IMR-90 (cell line): ENCODE results near the gene SIX5. TPM values are rescaled to one million over a fixed set of nuclear protein-coding genes. Genes with fewer than 3 reads are reported as not detected.

Source experiments
- ATAC-seq: fragments of 200-7000 bp; cut with Tn5 transposase; 2 replicates; pipeline ENCODE4 v1.9.1; 2020; ENCODE audit warnings: low read depth, mild to moderate bottlenecking, moderate library complexity
- BruUV-seq: library from RNA; stranded (reverse); fragments of 400-500 nt; replicated peaks from 2 replicates; lab custom pipeline; 2021; lab: Mats Ljungman, UMichigan
- CTCF ChIA-PET: fragments of 300-600 bp; formaldehyde crosslinking; extraction: SDS; loops from one replicate; lab custom pipeline; 2021; ENCODE audit warnings: antibody characterized with exemption; lab: Yijun Ruan, JAX
- POLR2A ChIA-PET: fragments of 300-600 bp; sonication (Branson Sonifier 250); formaldehyde crosslinking; loops from one replicate; lab custom pipeline; 2022; ENCODE audit warnings: antibody characterized with exemption; ENCODE audit not compliant: unreplicated experiment; lab: Charles Lee
- DNase-seq: peaks from one replicate; pipeline ENCODE4 v3.0.0; 2013
- H2AFZ ChIP-seq: replicated peaks from 2 replicates; pipeline ENCODE3; 2013; ENCODE audit warnings: low read length, mild to moderate bottlenecking; ENCODE audit not compliant: poor library complexity
- H2AK5ac ChIP-seq: 2 replicates; pipeline ENCODE4 v1.6.1; 2013; ENCODE audit warnings: low read depth, low read length, inconsistent platforms
- H2AK9ac ChIP-seq: replicated peaks from 2 replicates; pipeline ENCODE3; 2013; ENCODE audit warnings: mild to moderate bottlenecking, low read depth, low read length, moderate library complexity; ENCODE audit not compliant: poor library complexity
- H2BK120ac ChIP-seq: 2 replicates; pipeline ENCODE4 v1.6.1; 2013; ENCODE audit warnings: low read depth, low read length, inconsistent platforms
- H2BK15ac ChIP-seq: 3 replicates; pipeline ENCODE4 v1.6.1; 2013; ENCODE audit warnings: low read depth, low read length, inconsistent platforms
- H2BK20ac ChIP-seq: 2 replicates; pipeline ENCODE4 v1.6.1; 2013; ENCODE audit warnings: low read depth, mild to moderate bottlenecking, inconsistent platforms, low read length, moderate library complexity
- H2BK5ac ChIP-seq: 2 replicates; pipeline ENCODE4 v1.6.1; 2013; ENCODE audit warnings: mild to moderate bottlenecking, low read depth, low read length, inconsistent platforms; ENCODE audit not compliant: poor library complexity, severe bottlenecking
- H3K14ac ChIP-seq: replicated peaks from 2 replicates; pipeline ENCODE4 v1.6.1; 2013; ENCODE audit warnings: low read depth, low read length, inconsistent platforms
- H3K18ac ChIP-seq: 2 replicates; pipeline ENCODE4 v1.6.1; 2013; ENCODE audit warnings: low read depth, low read length, control low read depth
- H3K23ac ChIP-seq: 2 replicates; pipeline ENCODE4 v1.6.1; 2013; ENCODE audit warnings: low read depth, low read length, inconsistent platforms
- H3K27ac ChIP-seq: 2 replicates; pipeline ENCODE4 v1.5.1; 2013; ENCODE audit warnings: mild to moderate bottlenecking, control low read depth, low read length; ENCODE audit not compliant: insufficient read depth
- H3K27me3 ChIP-seq: 2 replicates; pipeline ENCODE4 v1.6.1; 2013; ENCODE audit warnings: low read length; ENCODE audit not compliant: control insufficient read depth, insufficient read depth
- H3K36me3 ChIP-seq: 2 replicates; pipeline ENCODE4 v1.6.1; 2013; ENCODE audit warnings: low read length, mixed read lengths; ENCODE audit not compliant: control insufficient read depth, insufficient read depth
- H3K4ac ChIP-seq: 2 replicates; pipeline ENCODE4 v1.6.1; 2013; ENCODE audit warnings: low read depth, low read length, inconsistent platforms
- H3K4me1 ChIP-seq: 2 replicates; pipeline ENCODE4 v1.6.1; 2013; ENCODE audit warnings: low read length, mixed read lengths; ENCODE audit not compliant: control insufficient read depth, insufficient read depth
- H3K4me2 ChIP-seq: 2 replicates; pipeline ENCODE4 v1.6.1; 2013; ENCODE audit warnings: low read depth, mild to moderate bottlenecking, control low read depth, low read length, moderate library complexity
- H3K4me3 ChIP-seq: 2 replicates; pipeline ENCODE4 v1.5.1; 2013; ENCODE audit warnings: low read depth, mild to moderate bottlenecking, control low read depth, low read length, moderate library complexity; ENCODE audit not compliant: insufficient read depth
- H3K56ac ChIP-seq: 2 replicates; pipeline ENCODE4 v1.6.1; 2013; ENCODE audit warnings: low read length, inconsistent platforms; ENCODE audit not compliant: insufficient read depth; ENCODE audit errors: extremely low read depth
- H3K79me1 ChIP-seq, 2 experiments: 2 replicates each; pipeline ENCODE4 v1.6.1; 2013; ENCODE audit warnings: low read length in 2 of 2, inconsistent platforms in 1 of 2, low read depth in 1 of 2
- H3K9ac ChIP-seq: 2 replicates; pipeline ENCODE4 v1.6.1; 2013; ENCODE audit warnings: low read depth, low read length, control low read depth
- H3K9me1 ChIP-seq: 2 replicates; pipeline ENCODE4 v1.6.1; 2013; ENCODE audit warnings: low read length, inconsistent platforms; ENCODE audit not compliant: insufficient read depth
- H3K9me3 ChIP-seq: 2 replicates; pipeline ENCODE4 v1.6.1; 2013; ENCODE audit warnings: low read length; ENCODE audit not compliant: control insufficient read depth, insufficient read depth
- H4K20me1 ChIP-seq: 2 replicates; pipeline ENCODE4 v1.6.1; 2013; ENCODE audit warnings: low read length, inconsistent platforms; ENCODE audit not compliant: insufficient read depth
- H4K5ac ChIP-seq: 2 replicates; pipeline ENCODE4 v1.6.1; 2013; ENCODE audit warnings: mild to moderate bottlenecking, low read depth, low read length, control low read depth
- H4K8ac ChIP-seq, 2 experiments: 2 replicates each; pipeline ENCODE4 v1.6.1; 2013; ENCODE audit warnings: low read depth in 2 of 2, low read length in 2 of 2, control low read depth in 1 of 2, inconsistent platforms in 1 of 2
- H4K91ac ChIP-seq: 2 replicates; pipeline ENCODE4 v1.6.1; 2013; ENCODE audit warnings: low read depth, low read length, inconsistent platforms; ENCODE audit not compliant: insufficient read depth
- BHLHE40 ChIP-seq: fragments of 150-350 bp; IDR thresholded peaks from 2 replicates; pipeline ENCODE4 v1.6.1; 2016; ENCODE audit warnings: mild to moderate bottlenecking, low read depth, low read length
- CEBPB ChIP-seq: IDR thresholded peaks from 2 replicates; pipeline ENCODE4 v1.6.1; 2012; ENCODE audit warnings: low read depth, low read length, improper control_type of control experiment
- CHD1 ChIP-seq: IDR thresholded peaks from 2 replicates; pipeline ENCODE4 v1.6.1; 2012; ENCODE audit warnings: low read depth, low read length, improper control_type of control experiment
- FOS ChIP-seq: fragments of 150-350 bp; IDR thresholded peaks from 2 replicates; pipeline ENCODE4 v1.6.1; 2016; ENCODE audit warnings: low read depth, low read length
- MAFK ChIP-seq: IDR thresholded peaks from 2 replicates; pipeline ENCODE4 v1.6.1; 2012; ENCODE audit warnings: low read depth, low read length, improper control_type of control experiment
- MAZ ChIP-seq: IDR thresholded peaks from 2 replicates; pipeline ENCODE4 v1.6.1; 2012; ENCODE audit warnings: low read depth, mild to moderate bottlenecking, low read length, improper control_type of control experiment, moderate library complexity, borderline replicate concordance
- MXI1 ChIP-seq: IDR thresholded peaks from 2 replicates; pipeline ENCODE4 v1.6.1; 2012; ENCODE audit warnings: low read depth, mild to moderate bottlenecking, low read length, moderate library complexity, borderline replicate concordance
- NFE2L2 ChIP-seq: fragments of 150-350 bp; IDR thresholded peaks from 2 replicates; pipeline ENCODE4 v1.6.1; 2016; ENCODE audit warnings: low read depth, mild to moderate bottlenecking, low read length
- POLR2A ChIP-seq: IDR thresholded peaks from 2 replicates; pipeline ENCODE4 v1.6.1; 2012; ENCODE audit warnings: mild to moderate bottlenecking, low read depth, low read length
- RAD21 ChIP-seq: IDR thresholded peaks from 2 replicates; pipeline ENCODE4 v1.6.1; 2012; ENCODE audit warnings: low read length, improper control_type of control experiment
- RCOR1 ChIP-seq: IDR thresholded peaks from 2 replicates; pipeline ENCODE4 v1.6.1; 2012; ENCODE audit warnings: mild to moderate bottlenecking, low read length, improper control_type of control experiment; ENCODE audit not compliant: insufficient replicate concordance
- RFX5 ChIP-seq: IDR thresholded peaks from 2 replicates; pipeline ENCODE4 v1.8.0; 2012; ENCODE audit warnings: low read depth, mild to moderate bottlenecking, low read length, moderate library complexity
- SMC3 ChIP-seq: fragments of 150-350 bp; IDR thresholded peaks from 2 replicates; pipeline ENCODE4 v1.6.1; 2016; ENCODE audit warnings: low read depth, mild to moderate bottlenecking, antibody characterized with exemption, low read length, moderate library complexity
- WGBS, 2 experiments: methylation state at CpG; one replicate each; pipeline versions ENCODE4 v1.1.5 to v1.1.7; 2013; ENCODE audit warnings: missing lambda C conversion rate in 2 of 2; ENCODE audit not compliant: insufficient read length in 1 of 2; ENCODE audit errors: extremely low coverage in 2 of 2; 5-methylcytosine and 5-hydroxymethylcytosine counted together
- dilution Hi-C: fragments of 300-500 bp; cut with HindIII; formaldehyde crosslinking; loops from one replicate; pipeline ENCODE4 v1.14.3; 2018; ENCODE audit warnings: low sequenced_read_pairs; ENCODE audit not compliant: unreplicated experiment
- in situ Hi-C: fragments of 300-500 bp; cut with MboI; formaldehyde crosslinking; loops from 3 replicates; pipeline ENCODE4 v1.14.3; 2019; ENCODE audit warnings: low sequenced_read_pairs, inconsistent platforms, mixed read lengths
- intact Hi-C: fragments of 100-400 bp; cut with micrococcal nuclease; formaldehyde crosslinking; loops from 2 replicates; pipeline ENCODE4 v1.10.0; 2022
- polyA plus RNA-seq, 3 experiments: library from polyadenylated mRNA; depleted of rRNA; stranded (reverse); fragments of >200 nt; gene quantifications; 2 replicates each; pipeline ENCODE4 v1.2.3, GENCODE V29; 2012; ENCODE audit warnings: low replicate concordance in 1 of 3
- total RNA-seq: library from RNA; depleted of rRNA; stranded (reverse); fragments of >200 nt; gene quantifications from 2 replicates; pipeline ENCODE4 v1.2.3, GENCODE V29; 2012
- TF ChIP-seq, protein P1 (sequence below): fragments of 150-350 bp; IDR thresholded peaks from 2 replicates; pipeline ENCODE4 v1.6.1; 2017; ENCODE audit warnings: mild to moderate bottlenecking, antibody characterized with exemption, low read length, low read depth
- TF ChIP-seq, protein P2 (sequence below): fragments of 150-350 bp; IDR thresholded peaks from 2 replicates; pipeline ENCODE4 v1.6.1; 2016; ENCODE audit warnings: low read depth, mild to moderate bottlenecking, low read length, moderate library complexity, borderline replicate concordance
- TF ChIP-seq, protein P3 (sequence below): conservative IDR thresholded peaks from 2 replicates; pipeline ENCODE4 v1.5.1; 2012; ENCODE audit warnings: mild to moderate bottlenecking, low read depth, low read length, improper control_type of control experiment

Gene SIX5
- total and polyA plus RNA-seq, 2 of the 4 experiments (the other 2 are of a cell fraction), result 0.90 to 15.5 TPM

DNA sequence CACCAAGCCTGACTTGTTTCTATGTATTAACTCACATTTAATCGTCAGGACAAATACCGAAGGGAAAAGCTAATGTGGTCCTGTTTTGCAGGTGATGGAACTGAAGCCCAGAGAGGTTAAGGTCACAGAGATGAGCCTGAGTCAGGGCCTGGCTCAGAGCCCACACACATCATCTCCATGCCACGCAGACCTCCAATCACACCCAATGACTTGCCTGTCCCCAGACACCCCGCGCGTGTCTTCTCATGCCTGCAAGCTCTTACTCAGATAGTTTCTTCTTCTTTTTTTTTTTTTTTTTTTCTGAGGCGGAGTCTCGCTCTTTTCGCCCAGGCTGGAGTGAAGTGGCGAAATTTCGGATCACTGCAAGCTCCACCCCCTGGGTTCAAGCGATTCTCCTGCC is 16.4 kb downstream of the SIX5 start:
- Histone ChIP-seq H3K9me3 (no peaks in the 10 kb centered on the region), H3K14ac (no peak overlapping the region), H2BK120ac (no peak overlapping the region), H2AK9ac (no peak overlapping the region), H4K91ac (no peak overlapping the region), H3K56ac (no peak overlapping the region), H4K20me1 (no peaks in the 10 kb centered on the region), H3K4ac (no peak overlapping the region), H2BK15ac (no peak overlapping the region), H3K27ac (no peak overlapping the region), H3K36me3 (no peaks in the 10 kb centered on the region), H4K5ac (no peak overlapping the region), H2AK5ac (no peak overlapping the region), H3K18ac (no peak overlapping the region), H3K79me1 (no peaks in the 10 kb centered on the region), H2BK20ac (no peak overlapping the region), H3K4me2 (no peak overlapping the region), H3K9ac (no peak overlapping the region), H4K8ac (no peak overlapping the region), H3K27me3 (peaks cover under 1% of the 10 kb centered on the region; the same call in 1 of the 2 replicates), H2BK5ac (no peak overlapping the region), H3K4me3 (no peak overlapping the region), H3K9me1 (no peaks in the 10 kb centered on the region), H3K23ac (no peak overlapping the region), H3K4me1 (no peaks in the 10 kb centered on the region), H2AFZ (peak overlapping the region; percentile 51)
- intact Hi-C loops, result no loop called here
- dilution Hi-C loops, result no loop called here
- ATAC-seq (no peak), DNase-seq (no peak)
- WGBS, 2 experiments, result 100% methylated on average over 2 of the region's 12 CpGs; no CpG with 5 or more reads in 1 of the 2 experiments
- CTCF ChIA-PET, result no interaction called here
- POLR2A ChIA-PET, result interaction anchor here (0.7 kb wide), 1 partner anchor 15 kb away, joined by 10 read pairs; no protein-coding TSS in a partner anchor
- in situ Hi-C loops, result no loop called here
- no TSS peak for BruUV-seq
- TF ChIP-seq BHLHE40 (no peak), SMC3 (no peak), NFE2L2 (no peak), RAD21 (no peak), CEBPB (no peak), MAZ (no peak), RCOR1 (no peak), CHD1 (no peak), MXI1 (no peak), FOS (no peak), MAFK (no peak), POLR2A (no peak), RFX5 (no peak)
- TF ChIP-seq, protein P1, sequence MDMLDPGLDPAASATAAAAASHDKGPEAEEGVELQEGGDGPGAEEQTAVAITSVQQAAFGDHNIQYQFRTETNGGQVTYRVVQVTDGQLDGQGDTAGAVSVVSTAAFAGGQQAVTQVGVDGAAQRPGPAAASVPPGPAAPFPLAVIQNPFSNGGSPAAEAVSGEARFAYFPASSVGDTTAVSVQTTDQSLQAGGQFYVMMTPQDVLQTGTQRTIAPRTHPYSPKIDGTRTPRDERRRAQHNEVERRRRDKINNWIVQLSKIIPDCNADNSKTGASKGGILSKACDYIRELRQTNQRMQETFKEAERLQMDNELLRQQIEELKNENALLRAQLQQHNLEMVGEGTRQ, result no peak
- TF ChIP-seq, protein P2, sequence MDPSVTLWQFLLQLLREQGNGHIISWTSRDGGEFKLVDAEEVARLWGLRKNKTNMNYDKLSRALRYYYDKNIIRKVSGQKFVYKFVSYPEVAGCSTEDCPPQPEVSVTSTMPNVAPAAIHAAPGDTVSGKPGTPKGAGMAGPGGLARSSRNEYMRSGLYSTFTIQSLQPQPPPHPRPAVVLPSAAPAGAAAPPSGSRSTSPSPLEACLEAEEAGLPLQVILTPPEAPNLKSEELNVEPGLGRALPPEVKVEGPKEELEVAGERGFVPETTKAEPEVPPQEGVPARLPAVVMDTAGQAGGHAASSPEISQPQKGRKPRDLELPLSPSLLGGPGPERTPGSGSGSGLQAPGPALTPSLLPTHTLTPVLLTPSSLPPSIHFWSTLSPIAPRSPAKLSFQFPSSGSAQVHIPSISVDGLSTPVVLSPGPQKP, result no peak
- TF ChIP-seq, protein P3, sequence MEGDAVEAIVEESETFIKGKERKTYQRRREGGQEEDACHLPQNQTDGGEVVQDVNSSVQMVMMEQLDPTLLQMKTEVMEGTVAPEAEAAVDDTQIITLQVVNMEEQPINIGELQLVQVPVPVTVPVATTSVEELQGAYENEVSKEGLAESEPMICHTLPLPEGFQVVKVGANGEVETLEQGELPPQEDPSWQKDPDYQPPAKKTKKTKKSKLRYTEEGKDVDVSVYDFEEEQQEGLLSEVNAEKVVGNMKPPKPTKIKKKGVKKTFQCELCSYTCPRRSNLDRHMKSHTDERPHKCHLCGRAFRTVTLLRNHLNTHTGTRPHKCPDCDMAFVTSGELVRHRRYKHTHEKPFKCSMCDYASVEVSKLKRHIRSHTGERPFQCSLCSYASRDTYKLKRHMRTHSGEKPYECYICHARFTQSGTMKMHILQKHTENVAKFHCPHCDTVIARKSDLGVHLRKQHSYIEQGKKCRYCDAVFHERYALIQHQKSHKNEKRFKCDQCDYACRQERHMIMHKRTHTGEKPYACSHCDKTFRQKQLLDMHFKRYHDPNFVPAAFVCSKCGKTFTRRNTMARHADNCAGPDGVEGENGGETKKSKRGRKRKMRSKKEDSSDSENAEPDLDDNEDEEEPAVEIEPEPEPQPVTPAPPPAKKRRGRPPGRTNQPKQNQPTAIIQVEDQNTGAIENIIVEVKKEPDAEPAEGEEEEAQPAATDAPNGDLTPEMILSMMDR, result no peak
